Fibroblast of villous mesenchyme (primary cell): ENCODE results near the gene STK40. TPM values are rescaled to one million over a fixed set of nuclear protein-coding genes. Genes with fewer than 3 reads are reported as not detected.

ENCODE experiments used
- DNase-seq: peaks from one replicate; pipeline ENCODE4 v3.0.0-alpha.2; 2010; ENCODE audit warnings: low read depth
- H3K4me3 ChIP-seq: 2 replicates; pipeline ENCODE4 v1.5.1; 2011; ENCODE audit warnings: low read depth, mild to moderate bottlenecking, low read length
- total RNA-seq: library from RNA; depleted of rRNA; stranded (reverse); fragments of >200 nt; gene quantifications from 2 replicates; pipeline ENCODE4 v1.2.3, GENCODE V29; 2012
- TF ChIP-seq, protein P1 (sequence below): IDR thresholded peaks from 2 replicates; pipeline ENCODE4 v1.5.1; 2012; ENCODE audit warnings: low read depth, mild to moderate bottlenecking, low read length; ENCODE audit not compliant: insufficient read depth

Gene STK40
- total RNA-seq, 1 donor: 24.6 TPM

GRCh38 chr1:36349839-36350238, 35.9 kb downstream of the STK40 start:
- TF ChIP-seq, protein P1, sequence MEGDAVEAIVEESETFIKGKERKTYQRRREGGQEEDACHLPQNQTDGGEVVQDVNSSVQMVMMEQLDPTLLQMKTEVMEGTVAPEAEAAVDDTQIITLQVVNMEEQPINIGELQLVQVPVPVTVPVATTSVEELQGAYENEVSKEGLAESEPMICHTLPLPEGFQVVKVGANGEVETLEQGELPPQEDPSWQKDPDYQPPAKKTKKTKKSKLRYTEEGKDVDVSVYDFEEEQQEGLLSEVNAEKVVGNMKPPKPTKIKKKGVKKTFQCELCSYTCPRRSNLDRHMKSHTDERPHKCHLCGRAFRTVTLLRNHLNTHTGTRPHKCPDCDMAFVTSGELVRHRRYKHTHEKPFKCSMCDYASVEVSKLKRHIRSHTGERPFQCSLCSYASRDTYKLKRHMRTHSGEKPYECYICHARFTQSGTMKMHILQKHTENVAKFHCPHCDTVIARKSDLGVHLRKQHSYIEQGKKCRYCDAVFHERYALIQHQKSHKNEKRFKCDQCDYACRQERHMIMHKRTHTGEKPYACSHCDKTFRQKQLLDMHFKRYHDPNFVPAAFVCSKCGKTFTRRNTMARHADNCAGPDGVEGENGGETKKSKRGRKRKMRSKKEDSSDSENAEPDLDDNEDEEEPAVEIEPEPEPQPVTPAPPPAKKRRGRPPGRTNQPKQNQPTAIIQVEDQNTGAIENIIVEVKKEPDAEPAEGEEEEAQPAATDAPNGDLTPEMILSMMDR: no peak
- no peak for DNase-seq
- no peak overlapping the region for H3K4me3 ChIP-seq

DNA sequence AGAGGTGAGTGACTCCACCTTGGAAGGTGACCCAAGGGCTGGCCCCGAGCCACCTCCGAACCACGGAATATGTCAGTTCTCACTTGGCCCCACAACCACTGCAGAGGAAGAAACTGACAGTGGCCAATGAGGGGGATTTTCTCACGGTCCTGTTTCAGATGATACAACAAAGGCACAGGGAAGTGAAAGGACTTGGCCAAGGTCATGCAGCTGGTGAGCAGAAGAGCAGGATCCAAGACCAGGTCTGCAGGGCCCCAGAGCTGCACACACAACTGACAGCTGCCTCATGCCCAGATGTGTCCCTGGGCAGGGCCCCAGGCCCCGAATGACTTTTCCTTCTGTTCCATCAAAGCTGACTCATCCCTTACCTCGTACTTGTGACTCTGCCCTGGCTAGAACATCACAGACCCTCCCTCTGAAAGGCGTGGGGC, 36.5 kb downstream of the STK40 start:
- DNase-seq: peak; percentile 53
- TF ChIP-seq, protein P1: no peak
- H3K4me3 ChIP-seq: no peak overlapping the region

GRCh38 chr1:36346741-36347370, 38.9 kb downstream of the STK40 start:
- TF ChIP-seq, protein P1: no peak
- DNase-seq: no peak
- no peak overlapping the region for H3K4me3 ChIP-seq

GRCh38 chr1:36345353-36345752, 40.4 kb downstream of the STK40 start:
- TF ChIP-seq, protein P1: no peak
- no peak overlapping the region for H3K4me3 ChIP-seq
- DNase-seq: no peak

DNA sequence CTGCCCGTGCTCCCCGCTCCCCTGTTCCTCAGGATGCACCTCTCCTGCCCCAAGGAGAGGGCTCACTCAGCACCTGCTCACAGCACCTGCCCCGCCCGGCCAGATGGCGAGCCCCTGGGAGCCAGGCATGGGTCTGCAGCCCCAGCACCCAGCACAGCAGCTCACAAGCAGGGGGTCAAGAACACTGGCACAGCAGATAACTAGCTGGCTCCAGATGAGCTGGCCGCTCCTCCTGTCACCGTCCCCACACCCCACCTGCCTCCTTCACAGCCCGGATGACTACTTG, 41.4 kb downstream of the STK40 start:
- H3K4me3 ChIP-seq: no peak overlapping the region
- TF ChIP-seq, protein P1: no peak
- no peak for DNase-seq

DNA sequence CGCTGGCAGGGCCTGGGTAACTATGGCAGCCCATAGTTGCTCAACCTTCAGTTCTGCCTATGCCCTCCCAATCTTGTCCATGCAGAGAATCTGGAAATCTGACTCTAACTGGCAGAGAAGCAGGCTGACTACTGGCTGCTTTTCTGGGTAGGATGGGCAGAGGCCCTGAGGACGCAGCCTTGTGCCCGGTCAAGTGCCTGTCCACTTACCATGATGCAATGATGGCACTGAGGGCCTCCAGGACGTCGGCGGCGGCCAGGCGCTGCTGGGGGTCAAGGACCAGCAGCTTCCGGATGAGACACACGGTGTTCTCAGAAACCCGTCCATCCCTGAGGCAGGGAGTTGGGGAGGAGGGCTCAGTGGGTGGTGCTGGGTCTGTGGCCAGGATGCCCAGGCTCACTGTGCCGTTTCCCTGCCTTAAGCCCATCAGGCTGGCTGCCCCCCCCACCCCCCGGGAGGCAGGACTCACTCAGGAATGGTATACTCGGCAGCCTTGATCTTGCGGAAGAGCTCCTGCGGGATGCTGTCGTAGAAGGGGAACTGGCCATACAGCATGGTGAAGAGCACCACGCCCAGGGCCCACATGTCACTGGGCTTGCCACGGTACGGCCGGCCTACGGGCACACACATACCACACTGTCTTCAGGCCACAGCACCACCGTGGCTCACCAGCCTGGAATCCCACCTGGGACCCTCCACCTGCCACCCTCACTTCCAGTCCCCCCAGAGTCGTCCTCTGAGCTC, 41.9 kb downstream of the STK40 start:
- H3K4me3 ChIP-seq: no peak overlapping the region
- DNase-seq: no peak
- TF ChIP-seq, protein P1: no peak
